GM18511 (cell line): ENCODE results near the gene PPP1R37.
"Not testable (repeated sequence)": the region's sequence is repeated elsewhere in the genome, so short reads cannot be mapped to it uniquely, and the experiment has no call there.

Experiments
- ATAC-seq: cut with Tn5 transposase; IDR thresholded peaks from one replicate; pipeline ENCODE4 v1.9.1; 2021; ENCODE audit warnings: mild to moderate bottlenecking, moderate library complexity; ENCODE audit not compliant: unreplicated experiment

Gene PPP1R37

GRCh38 chr19:45094707-45095106, 1.7 kb downstream of the PPP1R37 start:
- ATAC-seq: no peak

- no peak for ATAC-seq
These were observed 2.8 kb downstream of the PPP1R37 start for GRCh38 chr19:45095496-45096413.

DNA sequence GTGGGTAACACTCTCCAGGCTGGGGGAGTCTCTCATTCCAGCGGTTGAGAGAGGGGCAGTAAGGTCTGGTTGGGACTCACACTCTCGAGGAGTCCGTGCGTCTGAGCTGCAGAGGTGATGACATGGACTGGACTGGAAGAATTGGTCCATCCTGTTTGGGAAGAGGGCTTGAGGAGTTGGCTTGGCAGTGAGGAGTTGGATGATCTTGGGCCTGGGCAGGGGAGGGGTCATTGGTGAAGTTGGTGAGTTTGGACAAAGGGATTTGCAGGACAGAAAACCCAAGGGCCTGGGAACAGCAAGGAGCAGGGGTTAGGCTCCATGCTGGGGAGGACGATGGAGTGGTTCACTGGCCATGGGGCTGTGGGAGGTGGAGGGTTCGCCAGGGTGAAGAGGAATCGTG, 3.7 kb downstream of the PPP1R37 start:
- no peak for ATAC-seq

DNA sequence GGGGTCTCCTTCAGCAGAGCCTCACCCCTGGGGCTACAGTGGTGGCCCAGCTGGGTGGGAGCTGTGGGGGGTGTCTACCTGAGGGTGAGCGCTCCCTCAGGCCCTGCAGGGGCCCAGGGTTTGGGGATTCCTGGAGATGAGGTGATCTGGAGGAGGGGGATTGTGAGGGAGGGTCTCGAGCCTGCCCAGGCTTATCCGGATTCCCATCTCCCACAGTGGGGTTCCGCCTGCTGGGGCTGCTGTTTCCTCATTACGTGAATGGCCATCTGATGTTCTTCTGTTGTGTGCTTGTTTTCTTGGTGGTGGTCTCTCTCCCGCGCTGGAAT, 4.4 kb downstream of the PPP1R37 start:
- ATAC-seq: no peak

GRCh38 chr19:45097776-45098520, 5.0 kb downstream of the PPP1R37 start:
- ATAC-seq: no peak

DNA sequence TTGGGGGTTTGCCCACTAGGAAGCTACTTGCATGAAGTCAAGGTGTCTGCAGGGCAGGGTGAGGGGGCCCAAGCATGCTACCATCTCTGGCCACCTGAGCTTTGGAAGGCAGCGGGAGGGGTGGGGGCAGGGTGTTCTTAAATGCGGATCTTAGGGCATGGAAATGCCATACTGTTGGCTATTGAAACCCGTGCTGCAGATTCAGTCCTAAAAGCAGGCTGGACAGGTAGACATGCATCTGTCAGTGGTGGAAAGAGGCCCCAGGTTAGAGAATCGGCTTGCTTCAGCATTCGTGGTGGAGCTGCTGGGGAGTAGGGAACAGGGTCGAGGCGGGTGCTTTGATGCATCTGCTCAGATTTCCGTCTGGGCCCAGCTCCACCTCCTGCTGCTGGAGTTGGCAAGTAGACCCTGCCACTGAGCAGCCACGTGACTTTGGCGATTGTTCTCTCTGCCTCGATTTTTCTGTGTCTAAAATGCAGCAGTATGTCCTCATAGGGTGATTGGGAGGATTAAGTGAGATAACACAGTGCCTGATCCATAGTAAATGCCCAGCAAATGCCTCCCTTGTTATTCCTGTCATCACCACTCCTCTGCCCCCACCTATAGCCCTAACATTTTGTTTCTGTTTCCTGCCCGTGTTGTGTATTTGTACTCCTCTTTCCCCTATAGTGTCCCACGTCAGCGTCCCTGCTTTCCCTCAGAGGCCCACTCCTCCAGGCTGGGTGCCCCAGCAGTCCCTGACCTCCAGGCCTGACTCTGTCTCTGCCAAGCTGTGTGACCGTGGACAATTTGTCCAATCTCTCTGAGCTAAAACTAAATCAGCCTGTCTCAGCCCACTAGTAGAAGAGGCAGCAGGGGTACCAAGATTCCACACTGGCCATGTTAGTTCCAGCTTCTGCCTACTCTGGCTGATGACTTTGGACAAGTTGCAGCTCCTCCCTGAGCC, 5.8 kb downstream of the PPP1R37 start:
- no peak for ATAC-seq

DNA sequence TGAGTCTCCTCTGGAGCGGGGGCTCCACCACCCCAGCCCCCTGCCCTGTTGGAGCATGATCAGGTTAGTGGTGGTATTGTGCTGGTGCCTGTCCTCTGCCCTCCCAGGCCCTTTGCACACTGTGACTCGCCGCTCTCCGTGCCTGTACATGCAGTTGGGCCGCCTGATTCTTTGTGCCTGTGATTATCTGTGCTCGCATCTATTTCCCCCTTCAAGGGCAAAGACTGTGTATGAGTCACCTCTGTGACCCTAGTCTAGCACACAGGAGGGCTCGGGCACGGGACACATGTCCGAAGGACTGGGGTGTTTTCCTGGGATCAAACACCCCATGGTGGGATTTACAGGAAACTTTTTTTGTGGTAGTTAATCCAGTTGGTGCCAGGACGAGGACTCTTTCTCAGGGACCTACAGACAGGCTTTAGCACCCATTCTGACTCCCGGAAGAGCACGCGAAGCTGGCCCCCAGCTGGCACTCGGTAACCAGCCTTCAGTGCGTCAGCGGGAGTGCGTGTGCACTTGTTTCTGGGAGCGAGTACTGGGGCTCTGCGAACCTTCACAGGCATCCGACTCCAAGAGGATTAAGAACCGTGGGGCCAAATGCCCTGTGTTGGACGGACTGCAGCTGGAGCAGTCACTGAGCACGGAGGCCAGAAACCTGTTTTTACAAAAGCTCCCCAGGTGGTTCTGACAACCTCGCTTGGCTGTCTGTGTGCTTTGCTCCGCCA, 6.7 kb downstream of the PPP1R37 start:
- no peak for ATAC-seq

DNA sequence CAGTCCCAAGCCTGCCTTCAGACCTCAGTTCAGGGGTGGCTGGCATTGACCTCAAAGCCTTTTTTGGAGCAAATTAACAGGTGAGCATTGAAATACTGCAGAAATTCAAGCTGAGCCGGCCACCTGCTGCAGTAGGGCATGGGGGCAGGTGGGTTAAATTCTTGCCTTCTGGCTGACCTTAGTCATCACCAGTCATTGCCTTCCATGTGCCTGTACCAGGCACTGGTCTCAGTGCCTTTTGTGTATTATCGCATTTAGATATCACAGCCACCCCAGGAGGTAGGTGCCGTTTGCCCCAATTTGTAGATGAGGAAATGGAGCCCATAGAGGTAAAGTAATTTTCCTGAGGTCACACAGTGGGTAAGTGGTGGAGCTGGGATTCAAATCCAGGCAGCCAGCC, 7.2 kb downstream of the PPP1R37 start:
- ATAC-seq: no peak

GRCh38 chr19:45100846-45101252, 7.9 kb downstream of the PPP1R37 start:
- no peak for ATAC-seq

DNA sequence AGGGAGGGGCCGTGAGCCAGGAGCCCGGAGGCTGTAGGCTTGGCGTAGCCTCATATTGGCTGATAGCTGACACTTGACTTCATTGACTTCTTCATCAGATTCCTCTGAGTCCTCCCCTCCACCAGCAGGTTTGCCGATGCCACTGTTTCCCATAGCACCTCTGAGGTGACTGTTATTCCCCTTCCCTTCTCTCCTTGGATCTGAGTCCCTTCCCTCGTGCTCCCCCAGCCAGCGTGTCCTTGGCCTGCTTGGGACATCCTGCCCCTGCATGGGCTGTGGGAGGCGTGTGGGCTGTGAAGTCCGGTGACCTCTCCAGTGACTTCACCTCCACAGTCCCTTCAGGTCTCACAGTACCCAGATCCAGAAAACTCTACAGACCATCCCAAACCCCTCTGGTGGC, 8.8 kb downstream of the PPP1R37 start:
- no peak for ATAC-seq

- no peak for ATAC-seq
These were observed 9.5 kb downstream of the PPP1R37 start for GRCh38 chr19:45102481-45102880.

DNA sequence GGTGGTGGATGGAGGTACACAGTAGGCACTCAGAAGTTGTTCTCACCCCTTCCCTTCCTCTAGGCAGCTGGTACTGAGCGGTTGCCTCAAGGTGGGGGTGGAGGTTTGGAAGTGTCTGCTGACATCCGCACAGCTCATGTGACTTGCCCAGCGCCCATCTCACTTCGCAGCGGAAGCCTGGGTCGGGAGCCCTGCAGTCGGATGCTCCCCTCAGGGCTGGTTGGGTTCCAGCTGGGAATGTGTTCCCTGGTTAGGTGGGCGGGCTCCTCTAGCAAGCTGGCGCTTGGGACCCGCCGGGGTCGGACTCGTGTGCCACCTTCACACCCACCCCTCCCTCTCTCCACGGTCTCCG, 10.2 kb downstream of the PPP1R37 start:
- ATAC-seq: no peak

DNA sequence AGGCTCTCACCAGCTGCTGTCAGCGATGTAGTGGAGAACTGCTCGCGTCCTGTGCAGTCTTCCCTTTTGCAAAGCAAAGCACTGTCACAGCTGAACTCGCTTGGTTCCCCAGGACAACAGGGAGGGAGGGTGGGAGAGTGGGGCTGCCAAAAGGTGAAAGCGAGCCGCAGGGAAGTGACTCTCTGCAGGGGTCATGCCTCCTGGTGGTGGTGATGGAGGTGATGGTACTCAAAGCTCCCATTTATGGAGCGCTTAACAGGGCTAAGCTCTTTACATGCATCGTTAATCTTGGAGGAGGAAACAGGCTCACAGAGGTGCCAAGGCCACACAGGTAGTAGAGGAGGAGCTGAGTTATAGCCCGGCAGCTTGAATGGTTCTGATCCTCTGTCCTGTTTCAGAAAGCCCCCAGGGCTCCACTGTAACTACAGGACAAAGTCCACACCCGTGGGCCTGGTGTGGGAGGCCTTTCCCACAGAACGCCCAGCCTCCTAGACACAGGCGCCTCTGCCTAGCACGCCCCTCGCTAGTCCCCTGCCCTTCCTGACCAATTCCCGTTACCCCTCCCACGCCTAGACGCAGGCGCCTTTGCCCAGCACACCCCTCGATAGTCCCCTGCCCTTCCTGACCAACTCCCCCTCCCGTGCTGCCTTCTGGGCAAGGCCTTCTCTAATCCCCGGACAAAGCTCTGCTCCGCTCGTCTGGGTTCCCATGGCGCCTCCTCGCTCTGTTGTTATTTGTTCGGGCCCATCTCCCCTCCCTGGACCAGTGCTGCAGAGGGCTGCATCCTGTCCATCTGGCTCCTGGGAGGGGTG, 10.7 kb downstream of the PPP1R37 start:
- no peak for ATAC-seq

DNA sequence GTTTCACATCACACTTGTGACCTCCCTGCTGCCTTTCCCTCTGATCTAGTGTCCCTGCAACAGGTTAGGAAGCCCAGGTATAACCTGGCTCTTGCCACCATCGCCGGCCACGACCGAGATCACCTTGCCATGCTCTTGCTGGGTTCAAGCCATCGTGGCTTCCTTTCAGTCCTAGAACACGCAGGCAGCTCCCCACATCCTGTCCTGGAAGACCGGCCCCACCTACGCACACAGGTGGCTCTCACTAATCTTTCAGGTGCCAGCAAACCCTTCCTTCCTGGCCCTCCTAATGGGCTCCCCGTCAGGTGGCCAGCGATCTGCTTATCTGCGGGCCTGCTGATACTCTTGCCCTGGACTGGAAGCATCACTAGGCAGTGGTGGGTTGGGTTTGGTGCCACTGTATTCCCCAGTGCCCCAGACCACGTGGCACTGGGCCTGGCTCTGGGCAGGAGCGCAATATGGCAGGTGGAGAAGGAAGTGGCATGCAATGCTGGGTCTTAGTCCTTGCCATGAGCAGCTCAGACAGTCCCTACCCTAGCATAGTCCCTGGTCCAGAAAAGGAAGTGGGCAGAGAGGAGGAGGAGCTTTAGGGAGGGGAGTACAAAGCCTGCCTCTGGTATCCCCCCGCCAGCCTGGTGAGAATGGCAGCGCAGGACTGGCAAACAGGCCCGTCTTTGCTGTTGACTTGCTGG, 11.8 kb downstream of the PPP1R37 start:
- no peak for ATAC-seq

DNA sequence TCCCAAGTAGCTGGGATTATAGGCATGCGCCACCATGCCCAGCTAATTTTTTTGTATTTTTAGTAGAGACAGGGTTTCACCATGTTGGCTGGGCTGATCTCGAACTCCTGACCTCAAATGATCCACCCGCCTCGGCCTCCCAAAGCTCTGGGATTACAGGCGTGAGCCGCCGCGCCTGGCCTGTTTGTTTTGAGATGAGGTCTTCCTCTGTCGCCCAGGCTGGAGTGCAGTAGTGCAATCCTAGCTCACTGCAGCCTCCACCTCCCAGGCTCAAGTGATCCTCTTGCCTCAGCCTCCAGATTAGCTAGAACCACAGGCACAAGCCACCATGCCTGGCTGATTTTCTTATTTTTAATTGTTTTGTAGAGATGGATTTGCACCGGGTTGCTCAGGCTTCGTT, 13.4 kb downstream of the PPP1R37 start:
- ATAC-seq: not testable (repeated sequence)

DNA sequence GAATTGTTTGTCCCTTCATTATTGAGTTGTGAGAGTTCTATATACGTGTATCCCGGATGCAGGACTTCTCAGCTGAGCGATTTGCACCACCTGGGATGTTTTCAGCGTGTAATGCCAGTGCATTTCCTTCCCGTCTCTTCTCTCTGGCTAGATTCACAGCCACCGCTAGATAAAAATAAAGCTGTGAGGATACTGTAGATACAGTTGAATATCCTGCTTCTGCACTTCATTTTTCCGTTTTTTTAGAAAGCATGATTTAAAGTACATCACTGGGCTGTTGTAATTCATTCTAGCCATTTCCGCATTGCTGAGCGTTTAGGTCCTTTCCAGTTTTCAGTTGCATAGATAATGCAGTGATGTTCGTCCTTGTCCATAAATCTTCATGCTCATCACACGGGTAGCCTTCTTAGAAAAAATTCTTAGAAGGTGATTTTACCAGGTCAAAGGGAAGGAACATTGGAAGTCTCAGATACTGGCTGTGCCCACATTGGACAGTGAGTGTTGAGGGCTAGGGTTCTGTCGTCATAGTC, 14.7 kb downstream of the PPP1R37 start:
- ATAC-seq: no peak

GRCh38 chr19:45110851-45111266, 17.9 kb downstream of the PPP1R37 start:
- no peak for ATAC-seq

GRCh38 chr19:45112111-45112827, 19.3 kb downstream of the PPP1R37 start:
- ATAC-seq: no peak
